GM12864 (cell line): Measurements from ENCODE around the gene RSPRY1.

Experiments
- DNase-seq: peaks from one replicate; pipeline ENCODE4 v3.0.0-alpha.2; 2011; ENCODE audit warnings: low read depth
- H3K4me3 ChIP-seq: 2 replicates; pipeline ENCODE4 v1.5.1; 2011; ENCODE audit warnings: mild to moderate bottlenecking, low read depth, low read length, control low read depth
- CTCF ChIP-seq: IDR thresholded peaks from 2 replicates; pipeline ENCODE4 v1.5.1; 2011; ENCODE audit warnings: low read depth, mild to moderate bottlenecking, moderate library complexity, low read length, control low read depth, inconsistent platforms; ENCODE audit errors: missing control alignments

RSPRY1 gene

GRCh38 chr16:57204675-57205074 is 18.5 kb downstream of the RSPRY1 start:
- DNase-seq, result no peak
- no peak overlapping the region for H3K4me3 ChIP-seq
- peak; percentile 24 for TF ChIP-seq CTCF

- no peak overlapping the region for H3K4me3 ChIP-seq
- no peak for TF ChIP-seq CTCF
- no peak for DNase-seq
Measured at GRCh38 chr16:57208926-57209325, 22.8 kb downstream of the RSPRY1 start.

- no peak for DNase-seq
- no peak for TF ChIP-seq CTCF
- H3K4me3 ChIP-seq, result no peak overlapping the region
Measured at GRCh38 chr16:57209780-57210179, 23.7 kb downstream of the RSPRY1 start.

GRCh38 chr16:57213462-57213861 is 27.3 kb downstream of the RSPRY1 start:
- H3K4me3 ChIP-seq, result no peak overlapping the region
- TF ChIP-seq CTCF, result no peak
- DNase-seq, result no peak

- no peak for TF ChIP-seq CTCF
- DNase-seq, result no peak
- H3K4me3 ChIP-seq, result no peak overlapping the region
Measured at GRCh38 chr16:57216968-57217367, 30.8 kb downstream of the RSPRY1 start.

- TF ChIP-seq CTCF, result no peak
- H3K4me3 ChIP-seq, result no peak overlapping the region
- no peak for DNase-seq
Measured at GRCh38 chr16:57223057-57223456, 36.9 kb downstream of the RSPRY1 start.

GRCh38 chr16:57224651-57225335 is 38.7 kb downstream of the RSPRY1 start:
- no peak for DNase-seq
- no peak overlapping the region for H3K4me3 ChIP-seq

More at GRCh38 chr16:57224651-57225335, 38.7 kb downstream of the RSPRY1 start:
- TF ChIP-seq CTCF, result no peak
